H4 (cell line): ENCODE measurements around the gene MAPK8IP1. TPM values are rescaled to one million over a fixed set of nuclear protein-coding genes. Genes with fewer than 3 reads are reported as not detected.

Experiments
- DNase-seq: peaks from one replicate; pipeline ENCODE4 v3.0.0-alpha.2; 2015; ENCODE audit warnings: low spot score
- total RNA-seq: library from RNA; depleted of rRNA; stranded (reverse); fragments of >200 nt; shearing (Covaris generic); gene quantifications from 2 replicates; pipeline ENCODE4 v1.2.3, GENCODE V29; 2014; rRNA removed

Gene MAPK8IP1
- total RNA-seq, 1 experiment from 2014 or later = 11.9 TPM

- no peak for DNase-seq
Observed at GRCh38 chr11:45942381-45942780, 56.9 kb downstream of the MAPK8IP1 start.

GRCh38 chr11:45945397-45945999, 60.0 kb downstream of the MAPK8IP1 start:
- DNase-seq = no peak

GRCh38 chr11:45947885-45948284, 62.4 kb downstream of the MAPK8IP1 start:
- DNase-seq = no peak

- DNase-seq = no peak
Observed at GRCh38 chr11:45948356-45948755, 62.9 kb downstream of the MAPK8IP1 start.

GRCh38 chr11:45949992-45950407, 64.5 kb downstream of the MAPK8IP1 start:
- no peak for DNase-seq

Other genes with a start within 250 kb of the MAPK8IP1 start
- 0.95 and 2.0 TPM in 2 replicates for gene CHST1, start 220.0 kb upstream of the MAPK8IP1 start, total RNA-seq
- 9.5 and 11.2 TPM in 2 replicates for gene SLC35C1, start 80.5 kb upstream of the MAPK8IP1 start, total RNA-seq
- gene CRY2, start 38.2 kb upstream of the MAPK8IP1 start, total RNA-seq = 8.9 and 10.3 TPM in 2 replicates
- 0.51 TPM in 1 of 2 replicates, not detected in the other for gene FREY1, start 21.6 kb downstream of the MAPK8IP1 start, total RNA-seq
- 31.4 and 43.0 TPM in 2 replicates for gene PEX16, start 32.2 kb downstream of the MAPK8IP1 start, total RNA-seq
- gene LARGE2, start 37.0 kb downstream of the MAPK8IP1 start, total RNA-seq = not detected in 2 replicates
- 8.0 and 39.9 TPM in 2 replicates for gene PHF21A, start 235.8 kb downstream of the MAPK8IP1 start, total RNA-seq